ENCODE measurements around the gene TTI1. TPM values are rescaled to one million over a fixed set of nuclear protein-coding genes. Genes with fewer than 3 reads are reported as not detected.

The TTI1 gene
- total RNA-seq, 1 experiment from 2014 or later = 54.0 TPM

DNA sequence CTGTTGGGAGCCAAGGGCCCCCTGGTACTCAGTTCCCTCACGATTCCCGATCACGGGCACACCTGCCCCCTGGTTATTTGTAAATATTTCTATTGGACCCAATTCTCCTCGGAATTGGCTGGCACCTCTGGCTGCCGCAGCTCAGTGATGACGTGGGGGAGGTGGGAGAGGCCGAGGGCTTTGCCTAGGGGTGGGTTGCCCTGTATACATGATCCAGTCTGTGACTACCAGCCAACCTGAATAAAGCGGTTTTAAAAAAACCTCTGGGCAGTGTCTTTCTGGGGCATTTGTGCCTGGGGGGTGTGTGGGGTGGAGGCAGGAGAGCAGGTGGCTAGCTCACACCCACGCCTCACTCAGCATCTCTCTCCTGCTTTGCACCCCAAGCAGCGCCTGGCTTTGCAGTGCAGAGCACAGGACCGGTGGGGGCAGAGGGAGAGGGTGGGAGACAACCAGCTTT, 88.1 kb downstream of the TTI1 start:
- peaks cover 6% of the 10 kb centered on the region for H3K9me3 Mint-ChIP-seq (ENCODE audit: low read depth, unreplicated experiment)
- no peaks in the 10 kb centered on the region for H3K4me1 Mint-ChIP-seq (ENCODE audit: low read depth, unreplicated experiment)
- TF ChIP-seq, protein P1, sequence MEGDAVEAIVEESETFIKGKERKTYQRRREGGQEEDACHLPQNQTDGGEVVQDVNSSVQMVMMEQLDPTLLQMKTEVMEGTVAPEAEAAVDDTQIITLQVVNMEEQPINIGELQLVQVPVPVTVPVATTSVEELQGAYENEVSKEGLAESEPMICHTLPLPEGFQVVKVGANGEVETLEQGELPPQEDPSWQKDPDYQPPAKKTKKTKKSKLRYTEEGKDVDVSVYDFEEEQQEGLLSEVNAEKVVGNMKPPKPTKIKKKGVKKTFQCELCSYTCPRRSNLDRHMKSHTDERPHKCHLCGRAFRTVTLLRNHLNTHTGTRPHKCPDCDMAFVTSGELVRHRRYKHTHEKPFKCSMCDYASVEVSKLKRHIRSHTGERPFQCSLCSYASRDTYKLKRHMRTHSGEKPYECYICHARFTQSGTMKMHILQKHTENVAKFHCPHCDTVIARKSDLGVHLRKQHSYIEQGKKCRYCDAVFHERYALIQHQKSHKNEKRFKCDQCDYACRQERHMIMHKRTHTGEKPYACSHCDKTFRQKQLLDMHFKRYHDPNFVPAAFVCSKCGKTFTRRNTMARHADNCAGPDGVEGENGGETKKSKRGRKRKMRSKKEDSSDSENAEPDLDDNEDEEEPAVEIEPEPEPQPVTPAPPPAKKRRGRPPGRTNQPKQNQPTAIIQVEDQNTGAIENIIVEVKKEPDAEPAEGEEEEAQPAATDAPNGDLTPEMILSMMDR (IDR thresholded peaks at IDR 0.05; ENCODE audit: unreplicated experiment) = no peak
- H3K4me3 Mint-ChIP-seq (ENCODE audit: low read depth, unreplicated experiment) = no peak overlapping the region
- BruUV-seq (replicated peaks) = no TSS peak
- CTCF ChIA-PET = no interaction called here
- intact Hi-C loops (cut with micrococcal nuclease; ENCODE audit: unreplicated experiment) = no loop called here
- H3K27me3 Mint-ChIP-seq (ENCODE audit: unreplicated experiment) = peaks cover 56% of the 10 kb centered on the region
- no peaks in the 10 kb centered on the region for H3K36me3 Mint-ChIP-seq (ENCODE audit: insufficient read depth, unreplicated experiment)
- DNase-seq = no peak
- no peak overlapping the region for H3K27ac Mint-ChIP-seq (ENCODE audit: unreplicated experiment)

DNA sequence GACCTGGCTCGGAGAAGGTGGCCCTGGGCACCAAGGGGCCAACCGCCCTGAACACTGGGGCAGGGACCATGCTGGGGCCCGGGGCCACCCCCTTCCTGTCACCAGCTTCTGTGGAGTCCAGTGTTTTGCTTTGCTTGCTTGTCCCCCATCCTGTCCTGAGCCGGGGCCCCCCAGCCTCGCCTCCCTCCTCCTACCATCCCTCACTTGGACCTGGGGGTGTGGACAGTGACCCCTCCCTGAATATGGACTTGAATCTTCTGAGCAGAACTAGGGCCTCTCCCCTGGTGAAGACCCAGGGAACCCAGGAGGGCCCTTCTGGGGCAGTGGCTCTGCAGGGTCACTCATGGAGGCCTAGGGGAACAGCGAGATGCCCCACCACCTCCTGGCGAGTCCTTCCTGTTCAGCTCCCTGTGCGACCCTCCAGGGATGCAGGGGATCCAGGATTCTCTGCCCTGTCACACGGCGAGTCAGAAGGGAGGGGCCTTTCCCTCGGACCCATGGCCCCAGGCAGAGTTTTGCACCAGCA, 88.7 kb downstream of the TTI1 start:
- intact Hi-C loops (cut with micrococcal nuclease; ENCODE audit: unreplicated experiment) = no loop called here
- DNase-seq = no peak
- no TSS peak for BruUV-seq (replicated peaks)
- Mint-ChIP-seq H3K9me3 (ENCODE audit: low read depth, unreplicated experiment) (peaks cover 6% of the 10 kb centered on the region), H3K27ac (ENCODE audit: unreplicated experiment) (no peak overlapping the region), H3K4me3 (ENCODE audit: low read depth, unreplicated experiment) (no peak overlapping the region), H3K27me3 (ENCODE audit: unreplicated experiment) (peaks cover 61% of the 10 kb centered on the region), H3K36me3 (ENCODE audit: insufficient read depth, unreplicated experiment) (no peaks in the 10 kb centered on the region), H3K4me1 (ENCODE audit: low read depth, unreplicated experiment) (no peaks in the 10 kb centered on the region)
- CTCF ChIA-PET = interaction anchor here (0.7 to 1.7 kb wide), 3 partner anchors 17 to 47 kb away, joined by 3 to 5 read pairs (median 5); no protein-coding TSS in a partner anchor
- TF ChIP-seq, protein P1 (IDR thresholded peaks at IDR 0.05; ENCODE audit: unreplicated experiment) = no peak

DNA sequence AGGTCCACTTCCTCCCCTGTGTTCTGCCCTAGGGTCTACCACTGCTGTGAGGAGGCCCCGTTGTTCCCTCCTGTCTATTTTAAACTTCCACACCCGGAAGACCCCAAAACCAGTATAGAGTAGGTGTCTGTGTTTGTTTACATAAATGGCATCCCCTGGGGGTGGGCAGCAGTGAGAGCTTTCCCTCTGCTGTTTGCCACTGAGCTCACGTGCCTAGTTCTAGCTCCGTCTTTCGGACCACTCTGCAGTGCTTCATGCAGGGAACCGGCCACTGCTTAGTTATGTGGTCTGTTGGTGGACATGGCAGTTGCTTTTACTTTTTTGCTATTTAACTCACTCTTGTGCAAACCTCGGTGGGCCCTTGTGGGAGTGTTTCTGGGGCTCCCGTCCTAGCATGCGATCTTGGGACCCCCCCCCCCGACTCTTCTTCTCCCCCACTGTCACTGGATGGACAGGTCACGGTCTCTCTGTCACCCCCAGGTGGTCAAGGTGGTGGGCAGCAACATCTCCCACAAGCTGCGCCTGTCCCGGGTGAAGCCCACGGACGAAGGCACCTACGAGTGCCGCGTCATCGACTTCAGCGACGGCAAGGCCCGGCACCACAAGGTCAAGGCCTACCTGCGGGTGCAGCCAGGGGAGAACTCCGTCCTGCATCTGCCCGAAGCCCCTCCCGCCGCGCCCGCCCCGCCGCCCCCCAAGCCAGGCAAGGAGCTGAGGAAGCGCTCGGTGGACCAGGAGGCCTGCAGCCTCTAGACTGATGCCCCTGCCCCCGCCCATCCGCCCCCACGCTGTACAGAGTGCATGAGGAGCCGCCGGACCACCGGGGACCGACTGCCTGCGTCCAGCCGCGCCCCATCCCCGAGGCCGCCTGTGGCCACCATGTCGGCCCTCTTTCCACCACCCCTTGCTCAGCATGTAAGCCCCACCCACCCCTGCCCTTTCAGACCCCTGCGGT, 89.5 kb downstream of the TTI1 start:
- Mint-ChIP-seq H3K9me3 (ENCODE audit: low read depth, unreplicated experiment) (peaks cover 5% of the 10 kb centered on the region), H3K36me3 (ENCODE audit: insufficient read depth, unreplicated experiment) (no peaks in the 10 kb centered on the region), H3K27ac (ENCODE audit: unreplicated experiment) (no peak overlapping the region), H3K4me1 (ENCODE audit: low read depth, unreplicated experiment) (no peaks in the 10 kb centered on the region), H3K27me3 (ENCODE audit: unreplicated experiment) (peaks cover 55% of the 10 kb centered on the region), H3K4me3 (ENCODE audit: low read depth, unreplicated experiment) (no peak overlapping the region)
- no TSS peak for BruUV-seq (replicated peaks)
- CTCF ChIA-PET = interaction anchor here (0.7 to 1.7 kb wide), 3 partner anchors 17 to 48 kb away, joined by 3 to 5 read pairs (median 5); no protein-coding TSS in a partner anchor
- DNase-seq = no peak
- TF ChIP-seq, protein P1 (IDR thresholded peaks at IDR 0.05; ENCODE audit: unreplicated experiment) = no peak
- intact Hi-C loops (cut with micrococcal nuclease; ENCODE audit: unreplicated experiment) = no loop called here

DNA sequence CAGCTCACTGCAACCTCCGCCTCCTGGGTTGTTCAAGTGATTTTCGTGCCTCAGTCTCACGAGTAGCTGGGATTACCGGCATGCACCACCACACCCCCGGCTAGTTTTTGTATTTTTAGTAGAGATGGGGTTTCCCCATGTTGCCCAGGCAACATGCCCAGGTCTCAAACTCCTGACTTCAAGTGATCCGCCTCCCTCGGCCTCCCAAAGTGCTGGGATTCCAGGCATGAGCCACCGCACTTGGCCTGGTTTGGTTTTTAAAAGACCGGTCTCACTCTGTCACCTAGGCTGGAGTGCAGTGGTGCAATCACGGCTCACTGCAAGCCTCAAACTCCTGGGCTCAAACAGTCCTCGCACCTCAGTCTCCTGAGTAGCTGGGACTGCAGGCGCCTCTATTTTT, 90.2 kb downstream of the TTI1 start:
- Mint-ChIP-seq H3K27ac (ENCODE audit: unreplicated experiment) (no peak overlapping the region), H3K9me3 (ENCODE audit: low read depth, unreplicated experiment) (no peaks in the 10 kb centered on the region), H3K36me3 (ENCODE audit: insufficient read depth, unreplicated experiment) (no peaks in the 10 kb centered on the region), H3K4me3 (ENCODE audit: low read depth, unreplicated experiment) (no peak overlapping the region), H3K4me1 (ENCODE audit: low read depth, unreplicated experiment) (no peaks in the 10 kb centered on the region), H3K27me3 (ENCODE audit: unreplicated experiment) (peaks cover 54% of the 10 kb centered on the region)
- CTCF ChIA-PET = interaction anchor here (1.5 to 1.7 kb wide), 2 partner anchors 19 to 48 kb away, joined by 5 read pairs; no protein-coding TSS in a partner anchor
- TF ChIP-seq, protein P1 (IDR thresholded peaks at IDR 0.05; ENCODE audit: unreplicated experiment) = no peak
- no TSS peak for BruUV-seq (replicated peaks)
- no peak for DNase-seq
- intact Hi-C loops (cut with micrococcal nuclease; ENCODE audit: unreplicated experiment) = no loop called here
